SK-N-SH treated with all-trans-retinoic acid at 6 μM for 48 hours (cell line): Measurements from ENCODE around the gene FAAP100.

Experiments used
- ATAC-seq: fragments of 200-7000 bp; cut with Tn5 transposase; 3 replicates; pipeline ENCODE4 v1.9.1; 2020; ENCODE audit warnings: mild to moderate bottlenecking, moderate library complexity
- BACH2 ChIP-seq: fragments of 250-450 bp; sonication (Bioruptor Pico); IDR thresholded peaks from 2 replicates; pipeline ENCODE4 v1.9.0; 2021; ENCODE audit warnings: mild to moderate bottlenecking, borderline replicate concordance
- CSDC2 ChIP-seq: fragments of 250-450 bp; sonication (Bioruptor Pico); IDR thresholded peaks from 2 replicates; pipeline ENCODE4 v1.5.0; 2020; ENCODE audit warnings: mild to moderate bottlenecking, moderate library complexity
- ISL1 ChIP-seq: fragments of 250-450 bp; sonication (Bioruptor Pico); IDR thresholded peaks from 2 replicates; pipeline ENCODE4 v2.1.2; 2022; ENCODE audit warnings: mild to moderate bottlenecking, moderate library complexity
- POU6F1 ChIP-seq: fragments of 250-450 bp; sonication (Bioruptor Pico); IDR thresholded peaks from 2 replicates; pipeline ENCODE4 v1.8.0; 2021; ENCODE audit warnings: low read depth, mild to moderate bottlenecking, moderate library complexity, borderline replicate concordance
- PPARA ChIP-seq: fragments of 250-450 bp; sonication (Bioruptor Pico); IDR thresholded peaks from 2 replicates; pipeline ENCODE4 v1.5.0; 2020; ENCODE audit warnings: mild to moderate bottlenecking, borderline replicate concordance
- RARB ChIP-seq: fragments of 250-450 bp; sonication (Bioruptor Pico); IDR thresholded peaks from 2 replicates; pipeline ENCODE4 v1.8.0; 2021; ENCODE audit warnings: mild to moderate bottlenecking, moderate library complexity
- SNAI2 ChIP-seq: fragments of 250-450 bp; sonication (Bioruptor Pico); IDR thresholded peaks from 2 replicates; pipeline ENCODE4 v1.5.0; 2020; ENCODE audit warnings: mild to moderate bottlenecking, moderate library complexity
- TOX ChIP-seq: fragments of 250-450 bp; sonication (Bioruptor Pico); IDR thresholded peaks from 2 replicates; pipeline ENCODE4 v1.8.0; 2021; ENCODE audit warnings: mild to moderate bottlenecking, moderate library complexity, borderline replicate concordance
- TSHZ2 ChIP-seq: fragments of 250-450 bp; sonication (Bioruptor Pico); IDR thresholded peaks from 2 replicates; pipeline ENCODE4 v1.5.0; 2020; ENCODE audit warnings: mild to moderate bottlenecking, moderate library complexity
- ZFP3 ChIP-seq: fragments of 250-450 bp; sonication (Bioruptor Pico); IDR thresholded peaks from 2 replicates; pipeline ENCODE4 v1.5.0; 2020; ENCODE audit warnings: mild to moderate bottlenecking, moderate library complexity
- ZFP30 ChIP-seq: fragments of 450-650 bp; formaldehyde crosslinking; IDR thresholded peaks from 2 replicates; pipeline ENCODE4 v1.5.0; 2022; ENCODE audit warnings: mild to moderate bottlenecking, moderate library complexity
- ZNF565 ChIP-seq: fragments of 450-650 bp; formaldehyde crosslinking; conservative IDR thresholded peaks from 2 replicates; pipeline ENCODE4 v1.5.0; 2020; ENCODE audit warnings: low read depth, mild to moderate bottlenecking, moderate library complexity
- ZNF70 ChIP-seq: fragments of 450-650 bp; formaldehyde crosslinking; IDR thresholded peaks from 2 replicates; pipeline ENCODE4 v1.5.0; 2020; ENCODE audit warnings: mild to moderate bottlenecking, moderate library complexity
- ZNF8 ChIP-seq: fragments of 450-650 bp; formaldehyde crosslinking; IDR thresholded peaks from 2 replicates; pipeline ENCODE4 v1.5.0; 2020; ENCODE audit warnings: mild to moderate bottlenecking, moderate library complexity
- TF ChIP-seq, protein P1 (sequence below): fragments of 250-450 bp; sonication (Bioruptor Pico); IDR thresholded peaks from 2 replicates; pipeline ENCODE4 v1.5.1; 2020; ENCODE audit warnings: low read depth, mild to moderate bottlenecking, moderate library complexity
- TF ChIP-seq, protein P2 (sequence below): fragments of 250-450 bp; sonication (Bioruptor Pico); IDR thresholded peaks from 2 replicates; pipeline ENCODE4 v1.5.1; 2021; ENCODE audit warnings: mild to moderate bottlenecking, moderate library complexity
- TF ChIP-seq, protein P3 (sequence below): fragments of 250-450 bp; sonication (Bioruptor Pico); IDR thresholded peaks from 2 replicates; pipeline ENCODE4 v1.8.0; 2020; ENCODE audit warnings: mild to moderate bottlenecking, moderate library complexity, borderline replicate concordance

FAAP100 gene

DNA sequence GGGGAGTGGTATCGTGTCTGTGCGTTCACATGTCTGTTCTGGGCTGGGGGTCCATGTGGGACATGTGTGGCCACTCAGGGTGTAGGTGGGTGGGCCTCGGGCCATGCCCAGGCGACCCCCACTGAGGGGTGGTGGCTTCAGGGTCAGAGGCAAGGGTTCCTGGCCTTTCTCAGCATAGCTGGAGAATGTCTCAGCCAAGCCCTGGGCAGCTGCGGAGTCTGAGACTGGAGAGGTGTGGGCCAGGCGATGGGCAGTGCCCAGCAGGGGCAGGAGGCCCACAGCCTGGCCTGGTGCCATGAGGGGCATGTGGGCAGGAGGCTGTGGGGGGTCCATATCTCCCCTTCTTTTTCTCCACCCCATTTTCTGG lies 22.7 kb downstream of the FAAP100 start (continued):
- TF ChIP-seq POU6F1 (CRISPR knock-in tag) (no peak), ZNF565 (CRISPR knock-in tag) (no peak), CSDC2 (CRISPR knock-in tag) (no peak)

- peak; percentile 1; the same call in 2 of the 3 replicates for ATAC-seq
- TF ChIP-seq ZFP30 (CRISPR knock-in tag) (no peak), SNAI2 (CRISPR knock-in tag) (no peak), ZNF70 (CRISPR knock-in tag) (no peak), BACH2 (CRISPR knock-in tag) (no peak), ZFP3 (CRISPR knock-in tag) (no peak), RARB (no peak), CSDC2 (CRISPR knock-in tag) (no peak)
- TF ChIP-seq, protein P1, sequence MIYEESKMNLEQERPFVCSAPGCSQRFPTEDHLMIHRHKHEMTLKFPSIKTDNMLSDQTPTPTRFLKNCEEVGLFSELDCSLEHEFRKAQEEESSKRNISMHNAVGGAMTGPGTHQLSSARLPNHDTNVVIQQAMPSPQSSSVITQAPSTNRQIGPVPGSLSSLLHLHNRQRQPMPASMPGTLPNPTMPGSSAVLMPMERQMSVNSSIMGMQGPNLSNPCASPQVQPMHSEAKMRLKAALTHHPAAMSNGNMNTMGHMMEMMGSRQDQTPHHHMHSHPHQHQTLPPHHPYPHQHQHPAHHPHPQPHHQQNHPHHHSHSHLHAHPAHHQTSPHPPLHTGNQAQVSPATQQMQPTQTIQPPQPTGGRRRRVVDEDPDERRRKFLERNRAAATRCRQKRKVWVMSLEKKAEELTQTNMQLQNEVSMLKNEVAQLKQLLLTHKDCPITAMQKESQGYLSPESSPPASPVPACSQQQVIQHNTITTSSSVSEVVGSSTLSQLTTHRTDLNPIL (CRISPR knock-in tag), result no peak
- TF ChIP-seq, all 23 proteins: peak for 0
Measured at GRCh38 chr17:81528651-81529436, 23.3 kb downstream of the FAAP100 start.

DNA sequence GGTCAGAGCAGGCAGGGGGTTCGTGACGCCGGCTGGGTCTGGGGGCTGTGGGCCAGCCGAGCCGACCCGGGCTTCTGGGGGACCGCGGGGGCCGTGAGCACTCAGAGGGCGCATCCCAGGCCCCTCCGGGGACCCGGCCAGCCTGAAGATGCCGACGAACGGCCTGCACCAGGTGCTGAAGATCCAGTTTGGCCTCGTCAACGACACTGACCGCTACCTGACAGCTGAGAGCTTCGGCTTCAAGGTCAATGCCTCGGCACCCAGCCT lies 23.8 kb downstream of the FAAP100 start:
- TF ChIP-seq ZFP30 (CRISPR knock-in tag) (no peak), TOX (CRISPR knock-in tag) (no peak), PPARA (CRISPR knock-in tag) (no peak), RARB (no peak), ISL1 (CRISPR knock-in tag) (no peak), ZFP3 (CRISPR knock-in tag) (no peak), POU6F1 (CRISPR knock-in tag) (no peak), SNAI2 (CRISPR knock-in tag) (no peak), TSHZ2 (CRISPR knock-in tag) (no peak), ZNF8 (CRISPR knock-in tag) (no peak)
- TF ChIP-seq, protein P2, sequence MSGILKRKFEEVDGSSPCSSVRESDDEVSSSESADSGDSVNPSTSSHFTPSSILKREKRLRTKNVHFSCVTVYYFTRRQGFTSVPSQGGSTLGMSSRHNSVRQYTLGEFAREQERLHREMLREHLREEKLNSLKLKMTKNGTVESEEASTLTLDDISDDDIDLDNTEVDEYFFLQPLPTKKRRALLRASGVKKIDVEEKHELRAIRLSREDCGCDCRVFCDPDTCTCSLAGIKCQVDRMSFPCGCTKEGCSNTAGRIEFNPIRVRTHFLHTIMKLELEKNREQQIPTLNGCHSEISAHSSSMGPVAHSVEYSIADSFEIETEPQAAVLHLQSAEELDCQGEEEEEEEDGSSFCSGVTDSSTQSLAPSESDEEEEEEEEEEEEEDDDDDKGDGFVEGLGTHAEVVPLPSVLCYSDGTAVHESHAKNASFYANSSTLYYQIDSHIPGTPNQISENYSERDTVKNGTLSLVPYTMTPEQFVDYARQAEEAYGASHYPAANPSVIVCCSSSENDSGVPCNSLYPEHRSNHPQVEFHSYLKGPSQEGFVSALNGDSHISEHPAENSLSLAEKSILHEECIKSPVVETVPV, result no peak
- TF ChIP-seq, protein P3, sequence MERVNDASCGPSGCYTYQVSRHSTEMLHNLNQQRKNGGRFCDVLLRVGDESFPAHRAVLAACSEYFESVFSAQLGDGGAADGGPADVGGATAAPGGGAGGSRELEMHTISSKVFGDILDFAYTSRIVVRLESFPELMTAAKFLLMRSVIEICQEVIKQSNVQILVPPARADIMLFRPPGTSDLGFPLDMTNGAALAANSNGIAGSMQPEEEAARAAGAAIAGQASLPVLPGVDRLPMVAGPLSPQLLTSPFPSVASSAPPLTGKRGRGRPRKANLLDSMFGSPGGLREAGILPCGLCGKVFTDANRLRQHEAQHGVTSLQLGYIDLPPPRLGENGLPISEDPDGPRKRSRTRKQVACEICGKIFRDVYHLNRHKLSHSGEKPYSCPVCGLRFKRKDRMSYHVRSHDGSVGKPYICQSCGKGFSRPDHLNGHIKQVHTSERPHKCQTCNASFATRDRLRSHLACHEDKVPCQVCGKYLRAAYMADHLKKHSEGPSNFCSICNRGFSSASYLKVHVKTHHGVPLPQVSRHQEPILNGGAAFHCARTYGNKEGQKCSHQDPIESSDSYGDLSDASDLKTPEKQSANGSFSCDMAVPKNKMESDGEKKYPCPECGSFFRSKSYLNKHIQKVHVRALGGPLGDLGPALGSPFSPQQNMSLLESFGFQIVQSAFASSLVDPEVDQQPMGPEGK, result no peak

More for the DNA sequence above, 23.8 kb downstream of the FAAP100 start:
- no peak for ATAC-seq
